ENCODE data around the gene SMAD4. TPM values are rescaled to one million over a fixed set of nuclear protein-coding genes. Genes with fewer than 3 reads are reported as not detected.

SMAD4 gene
- total and polyA plus RNA-seq, 2 of the 8 experiments (the other 6 are each of a cell fraction or from before 2014, with no cell fraction given) = 86.5 to 139 TPM

DNA sequence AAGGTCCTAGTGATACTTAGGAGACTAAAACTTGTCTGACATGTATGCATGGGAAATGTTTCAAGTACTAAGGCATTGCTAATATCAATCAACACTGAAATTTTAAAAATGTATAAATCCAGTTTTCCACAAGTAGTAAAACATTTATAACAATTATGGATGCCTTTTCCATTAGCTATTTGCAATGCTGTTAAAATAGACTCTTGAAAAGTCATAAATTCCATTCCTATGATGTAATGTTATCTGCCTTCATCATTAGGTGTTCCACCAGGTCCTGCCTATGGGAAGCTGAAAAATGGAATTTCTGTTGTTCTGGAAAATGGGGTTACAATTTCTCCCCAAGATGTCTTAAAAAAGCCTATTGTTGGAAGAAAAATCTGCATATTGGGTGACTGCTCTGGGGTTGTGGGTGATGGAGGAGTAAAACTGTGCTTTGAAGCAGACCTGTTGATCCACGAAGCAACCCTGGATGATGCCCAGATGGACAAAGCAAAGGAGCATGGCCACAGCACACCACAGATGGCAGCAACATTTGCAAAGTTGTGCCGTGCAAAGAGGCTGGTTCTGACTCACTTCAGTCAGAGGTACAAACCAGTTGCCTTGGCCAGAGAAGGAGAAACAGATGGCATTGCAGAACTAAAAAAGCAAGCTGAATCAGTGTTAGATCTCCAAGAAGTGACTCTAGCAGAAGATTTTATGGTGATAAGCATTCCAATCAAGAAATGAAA is 43.5 kb upstream of the SMAD4 start:
- no peak for DNase-seq (ENCODE audit: low read depth in 1 of 2, low spot score in 2 of 2)
- Histone ChIP-seq H3K18ac (ENCODE audit: extremely low read depth, low read length) (no peak overlapping the region), H2BK120ac (replicated peaks; ENCODE audit: low read depth, low read length) (no peak overlapping the region), H2BK15ac (ENCODE audit: low read length) (no peak overlapping the region), H2BK12ac (ENCODE audit: low read depth, low read length) (no peak overlapping the region), H3K9me3 (ENCODE audit: insufficient read depth in 2 of 2, low read depth in 1 of 2, low read length in 1 of 2) (no peaks in the 10 kb centered on the region), H4K8ac (ENCODE audit: extremely low read depth, insufficient read depth, low read length) (no peak overlapping the region), H2AFZ (ENCODE audit: low read length) (no peak overlapping the region), H3K9ac (replicated peaks in 1 of 4; ENCODE audit: extremely low read depth in 1 of 4, low read depth in 3 of 4, low read length in 3 of 4) (no peak overlapping the region; a peak in 1 of 7 replicates), H3K4me2 (ENCODE audit: insufficient read depth in 1 of 2, low read depth in 2 of 2, low read length in 2 of 2) (no peak overlapping the region), H3K56ac (replicated peaks; ENCODE audit: insufficient read length, low read depth, low read length) (no peak overlapping the region), H3K27me3 (replicated peaks in 1 of 4; ENCODE audit: control insufficient read depth in 3 of 4, extremely low read depth in 1 of 4, insufficient read depth in 3 of 4, low read length in 3 of 4) (no peaks in the 10 kb centered on the region), H3K23me2 (ENCODE audit: low read depth, low read length) (no peaks in the 10 kb centered on the region), H3K27ac (ENCODE audit: low read depth, low read length) (no peak overlapping the region), H2AK5ac (ENCODE audit: low read depth, low read length) (no peak overlapping the region), H3K23ac (ENCODE audit: insufficient read length) (no peak overlapping the region), H3K4me3 (ENCODE audit: extremely low read depth in 1 of 4, insufficient read depth in 2 of 4, low read depth in 3 of 4, low read length in 4 of 4) (no peak overlapping the region), H3K14ac (ENCODE audit: insufficient read length) (no peak overlapping the region), H3K36me3 (ENCODE audit: control insufficient read depth in 2 of 4, insufficient read depth in 4 of 4, low read length in 3 of 4) (no peaks in the 10 kb centered on the region), H4K5ac (ENCODE audit: insufficient read length, low read depth, low read length) (no peak overlapping the region), H3K79me2 (ENCODE audit: control insufficient read depth in 1 of 2, insufficient read depth in 2 of 2, low read length in 2 of 2) (no peaks in the 10 kb centered on the region), H3K79me1 (ENCODE audit: low read depth, low read length) (no peaks in the 10 kb centered on the region), H4K20me1 (replicated peaks in 1 of 2; ENCODE audit: control insufficient read depth in 1 of 2, insufficient read depth in 2 of 2, low read length in 2 of 2) (no peaks in the 10 kb centered on the region), H4K91ac (replicated peaks; ENCODE audit: insufficient read length, low read length) (no peak overlapping the region), H3K4me1 (replicated peaks in 1 of 4; ENCODE audit: control insufficient read depth in 3 of 4, insufficient read depth in 4 of 4, low read length in 3 of 4) (0 out of 7 replicates have a peak, but pooled peaks cover 0 to 2% (median 0%) of the 10 kb centered on the region in 4 experiments), H2BK5ac (ENCODE audit: low read depth, low read length) (no peak overlapping the region), H2BK20ac (ENCODE audit: low read length) (no peak overlapping the region), H3K4ac (replicated peaks; ENCODE audit: insufficient read length, low read depth, low read length) (no peak overlapping the region)
- CTCF ChIA-PET (ENCODE audit: partially characterized antibody) = interaction anchor here (0.7 kb wide), 2 partner anchors 11 to 65 kb away, joined by 3 to 4 read pairs; no protein-coding TSS in a partner anchor
- 89% methylated on average over 2 of the region's 2 CpGs; no CpG with 5 or more reads in 1 of the 2 experiments for WGBS, 2 experiments (ENCODE audit: extremely low coverage in 1 of 2, insufficient coverage in 1 of 2, insufficient read length in 1 of 2, insufficient replicate concordance in 2 of 2, low coverage in 1 of 2, low lambda C conversion rate in 2 of 2, missing lambda C conversion rate in 1 of 2)
- TF ChIP-seq HDAC2 (IDR thresholded peaks at IDR 0.05; ENCODE audit: borderline replicate concordance in 1 of 2, low read depth in 2 of 2, low read length in 2 of 2) (no peak), MAX (IDR thresholded peaks at IDR 0.05) (no peak), JUND (IDR thresholded peaks at IDR 0.05; ENCODE audit: low read length) (no peak), CHD1 (IDR thresholded peaks at IDR 0.05; ENCODE audit: low read depth, low read length) (no peak)
- POLR2A ChIA-PET (ENCODE audit: partially characterized antibody) = interaction anchor here (1.5 to 2.5 kb wide), 2 partner anchors 19 to 20 kb away, joined by 3 to 11 read pairs; partner anchors contain the start of gene ELAC1
- no peak for FAIRE-seq

Measured in H1 (cell line).